Activated effector memory CD4-positive, alpha-beta T cell treated with anti-CD3 and anti-CD28 coated beads, Interleukin-2, amount 50 U/mL, for 16 hours (primary cell): Measurements from ENCODE around the gene ATP11B.

Experiments used
- DNase-seq: peaks from one replicate; pipeline ENCODE4 v3.0.0-alpha.2; 2020

Gene ATP11B

DNA sequence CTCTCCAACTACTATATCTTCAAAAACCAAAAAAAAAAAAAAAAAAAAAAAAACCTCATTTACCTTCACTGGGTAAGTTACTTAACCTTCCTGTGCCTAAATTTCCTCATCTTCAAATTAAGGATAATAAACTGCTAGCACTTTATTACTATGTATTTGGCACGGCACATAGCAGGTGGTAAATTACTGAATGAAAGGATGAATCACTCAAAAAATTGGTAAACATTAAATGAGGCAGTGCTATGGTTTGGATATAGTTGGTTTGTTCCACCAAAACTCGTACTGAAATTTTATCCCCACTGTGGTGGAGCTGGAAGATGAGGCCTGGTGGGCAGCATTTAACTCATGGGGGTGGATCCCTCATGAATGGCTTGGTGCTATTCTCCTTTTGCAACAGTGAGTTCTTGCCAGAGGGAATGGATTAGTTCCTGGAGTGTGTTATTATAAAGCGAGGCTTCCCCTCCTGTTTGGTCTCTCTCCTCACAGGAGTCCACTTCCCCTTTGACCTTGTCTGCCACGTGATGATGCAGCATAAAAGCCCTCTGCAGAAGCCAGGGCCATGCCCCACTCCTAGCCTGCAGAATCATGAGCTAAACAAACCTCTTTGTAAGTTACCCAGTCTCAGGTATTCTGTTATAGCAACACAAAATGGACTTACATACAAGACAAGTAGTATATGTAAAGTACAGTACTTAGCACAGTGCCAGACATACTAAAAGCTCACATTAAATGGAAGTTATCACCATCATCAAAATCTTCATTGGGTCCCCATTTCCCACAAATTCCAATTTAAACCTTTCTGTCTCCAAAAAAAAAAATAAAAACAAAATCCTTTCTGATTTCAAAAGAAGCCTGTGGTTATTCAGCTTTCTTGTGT is 166.4 kb downstream of the ATP11B start:
- no peak for DNase-seq

DNA sequence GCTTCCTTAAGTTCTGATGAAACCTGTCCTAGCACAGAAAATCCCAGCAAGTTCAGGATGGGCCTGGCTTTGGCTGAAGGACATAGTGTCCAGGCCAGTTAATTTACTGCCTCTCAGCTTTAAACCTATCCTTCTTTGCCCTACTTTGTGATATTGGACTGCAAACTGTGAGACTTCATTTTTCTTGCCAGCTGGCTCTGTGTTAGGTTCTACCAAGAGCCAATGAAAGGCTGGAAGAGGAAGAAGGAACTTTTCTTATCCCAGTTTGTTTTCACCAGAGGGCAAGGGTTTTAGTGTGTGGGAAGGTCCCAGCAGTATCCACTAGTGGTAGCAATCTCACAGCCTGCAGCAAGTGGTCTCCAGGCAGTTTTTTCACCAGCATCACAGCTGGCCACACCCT is 168.9 kb downstream of the ATP11B start:
- no peak for DNase-seq

DNA sequence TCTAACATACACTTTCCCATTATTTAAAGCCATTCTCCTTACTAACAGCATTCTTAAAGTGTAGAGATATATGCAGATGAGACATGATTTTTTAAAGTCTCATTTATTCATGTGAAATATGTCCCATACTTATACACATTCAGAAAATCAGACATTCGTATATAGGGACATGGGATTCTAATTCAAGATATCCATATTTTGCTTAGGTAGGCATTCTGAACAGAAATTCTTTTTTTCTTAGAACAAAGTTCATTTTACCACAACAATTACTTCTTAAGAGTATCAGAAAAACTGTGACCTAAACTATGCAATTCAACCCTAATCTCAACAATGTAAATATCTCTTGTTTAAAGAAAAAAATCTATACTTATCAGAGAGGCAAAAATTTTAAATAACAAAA is 170.9 kb downstream of the ATP11B start:
- DNase-seq: no peak

DNA sequence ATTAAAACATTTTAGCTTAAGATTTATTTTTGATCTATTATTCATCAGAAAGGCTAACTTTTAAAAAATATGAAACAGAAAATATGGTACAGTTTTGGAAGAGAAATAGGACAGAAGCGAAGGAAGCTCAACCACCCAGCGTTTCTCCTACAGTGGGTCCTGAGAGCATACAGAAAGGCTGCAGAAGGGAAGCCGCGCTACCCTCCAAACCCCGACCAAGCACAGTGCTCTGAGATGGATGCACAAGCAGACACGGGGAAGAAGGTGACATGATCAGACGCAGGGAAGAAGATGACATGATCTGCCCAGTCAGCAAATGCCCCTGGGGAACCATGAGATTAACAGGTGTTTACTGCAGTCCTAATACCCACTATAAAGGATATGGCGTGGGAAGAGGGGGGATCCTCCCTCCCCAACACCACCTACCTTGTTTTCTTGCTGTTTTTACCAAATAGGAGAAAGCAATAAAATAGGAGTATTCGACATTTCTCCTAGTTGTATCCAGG is 172.6 kb downstream of the ATP11B start:
- no peak for DNase-seq

DNA sequence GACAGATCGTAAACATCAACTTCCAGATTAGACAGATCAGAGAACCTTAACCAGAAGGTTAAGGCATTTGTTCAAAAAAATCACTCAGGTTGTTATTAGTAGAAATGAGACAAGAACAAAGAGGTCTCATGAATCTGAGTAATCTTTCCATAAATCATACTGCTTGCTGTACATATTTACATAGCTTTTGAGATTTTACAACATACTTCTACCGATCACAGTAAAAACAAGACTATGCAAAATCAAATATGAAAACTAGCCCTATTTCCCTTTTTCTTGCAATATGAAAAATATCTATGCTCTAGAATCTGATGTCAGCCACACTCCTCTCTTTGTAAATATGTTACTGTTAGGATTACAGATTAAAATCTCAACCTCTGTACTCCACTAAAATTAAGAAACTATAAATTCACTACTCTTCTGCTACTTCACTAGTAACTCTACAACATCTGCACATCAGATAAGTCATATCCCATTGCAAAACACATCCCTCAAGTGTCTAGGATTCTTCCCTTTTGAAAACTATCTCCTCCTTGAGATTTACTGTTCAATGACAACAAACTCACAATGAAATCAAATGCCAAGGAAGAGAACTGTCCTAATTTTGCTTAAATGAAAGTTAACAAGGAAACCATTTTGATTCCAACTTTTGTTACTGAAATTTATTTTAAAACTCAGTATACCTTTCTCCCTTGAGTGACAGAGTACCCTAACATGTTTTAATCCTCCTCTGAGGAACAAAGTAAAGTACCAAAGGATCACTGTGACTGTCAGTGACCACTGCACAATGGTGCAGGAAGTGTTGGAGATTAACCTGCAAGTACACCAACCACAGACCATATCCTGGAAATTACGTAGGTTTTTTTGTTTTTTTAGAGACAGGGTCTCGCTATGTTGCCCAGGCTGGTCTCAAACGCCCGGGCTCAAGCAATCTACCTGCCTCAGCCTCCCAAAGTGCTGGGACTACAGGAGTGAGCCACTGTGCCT is 174.2 kb downstream of the ATP11B start:
- no peak for DNase-seq

DNA sequence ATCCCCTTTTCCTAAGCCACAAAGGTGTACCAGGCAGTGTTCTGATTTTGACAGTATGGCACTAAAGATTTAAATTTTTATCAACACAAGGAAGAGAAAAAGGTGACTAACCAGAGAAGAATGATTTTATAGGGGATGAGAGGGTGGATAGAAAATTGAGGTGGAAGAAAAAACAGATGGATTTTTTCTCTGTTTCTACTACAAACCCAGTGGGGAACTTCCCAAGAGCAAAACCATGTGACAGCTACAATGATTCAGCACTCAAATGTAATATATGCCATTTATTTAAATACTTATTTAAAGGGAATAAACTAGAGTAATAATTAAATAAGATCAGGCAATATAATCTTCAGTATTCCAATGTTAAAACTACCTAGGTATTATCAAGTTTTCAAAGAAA is 176.0 kb downstream of the ATP11B start:
- no peak for DNase-seq

DNA sequence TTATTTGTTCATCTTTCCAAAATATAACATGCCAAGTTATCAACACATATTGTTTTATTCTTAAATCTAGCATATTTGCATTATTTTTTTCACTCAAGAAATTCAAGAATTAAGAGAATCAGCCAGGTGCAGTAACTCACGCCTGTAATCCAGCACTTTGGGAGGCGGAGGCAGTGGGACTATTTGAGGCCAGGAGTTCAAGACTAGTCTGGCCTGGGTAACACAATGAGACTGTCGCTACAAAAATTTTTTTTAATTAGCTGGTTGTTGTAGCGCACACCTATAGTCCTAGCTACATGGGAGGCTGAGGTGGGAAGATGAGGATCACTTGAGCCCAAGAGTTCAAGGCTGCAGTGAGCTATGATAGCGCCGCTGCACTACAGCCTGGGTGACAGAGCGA is 176.5 kb downstream of the ATP11B start:
- no peak for DNase-seq

DNA sequence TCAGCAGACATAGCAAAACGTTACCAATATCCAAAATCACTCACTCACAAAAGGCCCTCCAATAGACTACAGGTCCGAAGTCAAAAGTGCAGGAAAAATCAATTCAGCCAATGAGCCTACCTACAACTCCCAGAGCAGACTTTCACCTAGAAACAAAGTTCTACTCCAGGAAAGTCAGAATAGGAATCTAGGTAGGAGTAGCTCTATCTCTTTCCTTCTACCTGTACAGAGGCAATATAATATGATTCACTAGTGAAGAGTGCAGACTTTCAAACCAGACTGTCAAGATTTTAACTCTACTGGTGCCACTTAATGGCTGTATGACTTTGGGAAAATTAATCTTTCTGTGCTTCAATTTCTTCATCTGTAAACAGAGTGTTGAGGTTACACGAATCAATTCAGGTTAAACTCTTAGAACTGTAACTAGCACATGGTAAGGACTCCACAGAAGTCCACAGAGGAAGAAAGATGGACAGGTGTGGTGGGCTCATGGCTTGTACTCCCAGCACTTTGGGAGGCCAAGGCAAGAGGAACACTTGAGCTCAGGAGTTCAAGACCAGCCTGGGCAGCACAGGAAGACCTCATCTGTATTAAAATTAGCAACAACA is 177.6 kb downstream of the ATP11B start:
- no peak for DNase-seq
